Smooth muscle cell (in vitro differentiated cells): Measurements from ENCODE around the gene ADCY5. TPM values are rescaled to one million over a fixed set of nuclear protein-coding genes. Genes with fewer than 3 reads are reported as not detected.

Experiments used
- DNase-seq: peaks from one replicate; lab custom pipeline; 2025; ENCODE audit not compliant: unreplicated experiment; lab: John Stamatoyannopoulos, UW
- H2AFZ ChIP-seq: fragments of 200-600 bp; sonication (generic); 2 replicates; pipeline ENCODE4 v1.6.0; 2016; ENCODE audit warnings: antibody characterized with exemption, low read depth, mild to moderate bottlenecking
- H3F3A ChIP-seq: fragments of 200-600 bp; sonication (generic); 2 replicates; pipeline ENCODE4 v1.6.0; 2017; ENCODE audit warnings: antibody characterized with exemption, low read depth
- H3K27ac ChIP-seq: fragments of 200-600 bp; sonication (generic); 2 replicates; pipeline ENCODE4 v1.5.1; 2016; ENCODE audit warnings: low read depth, mild to moderate bottlenecking
- H3K27me3 ChIP-seq: fragments of 200-600 bp; sonication (generic); 2 replicates; pipeline ENCODE4 v1.6.1; 2016; ENCODE audit warnings: low read depth, mild to moderate bottlenecking
- H3K36me3 ChIP-seq: fragments of 200-600 bp; sonication (generic); 2 replicates; pipeline ENCODE4 v1.5.1; 2016; ENCODE audit warnings: low read depth
- H3K4me1 ChIP-seq: fragments of 200-600 bp; sonication (generic); 2 replicates; pipeline ENCODE4 v1.5.1; 2016; ENCODE audit warnings: low read depth
- H3K4me2 ChIP-seq: fragments of 200-600 bp; sonication (generic); 2 replicates; pipeline ENCODE4 v1.6.0; 2016; ENCODE audit warnings: mild to moderate bottlenecking
- H3K4me3 ChIP-seq: fragments of 200-600 bp; sonication (generic); 2 replicates; pipeline ENCODE4 v1.5.1; 2016; ENCODE audit warnings: mild to moderate bottlenecking
- H3K79me2 ChIP-seq: fragments of 200-600 bp; sonication (generic); 2 replicates; pipeline ENCODE4 v1.6.0; 2016; ENCODE audit warnings: low read depth, mild to moderate bottlenecking
- H3K9ac ChIP-seq: fragments of 200-600 bp; sonication (generic); 2 replicates; pipeline ENCODE4 v1.6.0; 2016; ENCODE audit warnings: low read depth
- H3K9me3 ChIP-seq: fragments of 200-600 bp; sonication (generic); replicated peaks from 2 replicates; pipeline ENCODE4 v1.5.1; 2016; ENCODE audit warnings: low read depth
- H4K20me1 ChIP-seq: fragments of 200-600 bp; sonication (generic); 2 replicates; pipeline ENCODE4 v1.6.0; 2016; ENCODE audit warnings: low read depth
- CTCF ChIP-seq: fragments of 200-600 bp; sonication (generic); IDR thresholded peaks from 2 replicates; pipeline ENCODE4 v1.5.1; 2017; ENCODE audit warnings: borderline replicate concordance, mild to moderate bottlenecking, antibody characterized with exemption; ENCODE audit not compliant: insufficient read depth, poor library complexity, severe bottlenecking
- WGBS: methylation state at CpG from one replicate; pipeline ENCODE4 v1.1.7; 2016; ENCODE audit warnings: low lambda C conversion rate; 5-methylcytosine and 5-hydroxymethylcytosine counted together
- polyA plus RNA-seq: library from polyadenylated mRNA; unstranded; fragments of >200 nt; fragmentation: Nextera tagmentation; extraction: Ambion mirVana; gene quantifications from 2 replicates; pipeline ENCODE4 v1.2.1, GENCODE V29; 2016
- total RNA-seq: library from RNA; depleted of rRNA; stranded (reverse); fragments of >200 nt; gene quantifications from 2 replicates; pipeline ENCODE4 v1.2.3, GENCODE V29; 2014

ADCY5 gene
- total and polyA plus RNA-seq, 2 experiments from 2014 or later: 0.50 to 0.58 TPM

GRCh38 chr3:123397921-123398785 is 50.7 kb downstream of the ADCY5 start:
- no peak for TF ChIP-seq CTCF
- Histone ChIP-seq H3K9me3 (no peaks in the 10 kb centered on the region), H3K4me3 (no peak overlapping the region), H3K9ac (no peak overlapping the region), H3K27ac (no peak overlapping the region), H3K4me2 (no peak overlapping the region), H3K27me3 (peaks cover 52% of the 10 kb centered on the region), H3K36me3 (no peaks in the 10 kb centered on the region), H3K4me1 (no peaks in the 10 kb centered on the region), H4K20me1 (no peaks in the 10 kb centered on the region), H3K79me2 (no peaks in the 10 kb centered on the region), H2AFZ (no peak overlapping the region), H3F3A (no peaks in the 10 kb centered on the region)
- no peak for DNase-seq
- WGBS: 84% methylated on average over 13 of the region's 13 CpGs

GRCh38 chr3:123397050-123397590 is 51.8 kb downstream of the ADCY5 start:
- no peak overlapping the region for H3K4me2 ChIP-seq
- H3K27me3 ChIP-seq: peaks cover 53% of the 10 kb centered on the region
- no peaks in the 10 kb centered on the region for H3F3A ChIP-seq
- no peak overlapping the region for H3K9ac ChIP-seq
- H3K4me3 ChIP-seq: no peak overlapping the region
- no peak for TF ChIP-seq CTCF
- DNase-seq: no peak
- no peaks in the 10 kb centered on the region for H4K20me1 ChIP-seq
- H2AFZ ChIP-seq: no peak overlapping the region
- no peak overlapping the region for H3K27ac ChIP-seq
- H3K4me1 ChIP-seq: no peaks in the 10 kb centered on the region
- no peaks in the 10 kb centered on the region for H3K36me3 ChIP-seq
- no peaks in the 10 kb centered on the region for H3K9me3 ChIP-seq
- no peaks in the 10 kb centered on the region for H3K79me2 ChIP-seq
- WGBS: 94% methylated on average over 5 of the region's 5 CpGs

- H3K9ac ChIP-seq: no peak overlapping the region
- no peak overlapping the region for H3K4me3 ChIP-seq
- WGBS: 72% methylated on average over 7 of the region's 8 CpGs
- H3K79me2 ChIP-seq: no peaks in the 10 kb centered on the region
- no peak for DNase-seq
- H3K4me2 ChIP-seq: no peak overlapping the region
- no peaks in the 10 kb centered on the region for H3K9me3 ChIP-seq
- no peak overlapping the region for H2AFZ ChIP-seq
- peaks cover 51% of the 10 kb centered on the region for H3K27me3 ChIP-seq
- H3K27ac ChIP-seq: no peak overlapping the region
- TF ChIP-seq CTCF: no peak
- no peaks in the 10 kb centered on the region for H4K20me1 ChIP-seq
- no peaks in the 10 kb centered on the region for H3K4me1 ChIP-seq
- H3K36me3 ChIP-seq: no peaks in the 10 kb centered on the region
- no peaks in the 10 kb centered on the region for H3F3A ChIP-seq
Observed at GRCh38 chr3:123396171-123397049, 52.5 kb downstream of the ADCY5 start.
